Mucosa of rectum (tissue), 2 donors: Measurements from ENCODE around the gene MERTK.

Experiments
- H3K27ac ChIP-seq, 2 donors: one replicate each; pipeline ENCODE4 v1.7.0; 2013; ENCODE audit warnings: inconsistent platforms in 2 of 2, low read depth in 2 of 2, low read length in 2 of 2
- H3K27me3 ChIP-seq, 2 donors: one replicate each; pipeline ENCODE4 v1.7.0; 2013; ENCODE audit warnings: low read length in 2 of 2; ENCODE audit not compliant: control insufficient read depth in 2 of 2, insufficient read depth in 2 of 2
- H3K36me3 ChIP-seq, 2 donors: one replicate each; pipeline ENCODE4 v1.7.0; 2013; ENCODE audit warnings: low read length in 2 of 2; ENCODE audit not compliant: control insufficient read depth in 2 of 2, insufficient read depth in 2 of 2
- H3K4me1 ChIP-seq, 2 donors: one replicate each; pipeline ENCODE4 v1.7.0; 2013; ENCODE audit warnings: low read length in 2 of 2, mild to moderate bottlenecking in 1 of 2; ENCODE audit not compliant: control insufficient read depth in 2 of 2, insufficient read depth in 2 of 2
- H3K4me3 ChIP-seq, 2 donors: one replicate each; pipeline ENCODE4 v1.7.0; 2013; ENCODE audit warnings: low read length in 2 of 2
- H3K9ac ChIP-seq, 2 donors: one replicate each; pipeline ENCODE4 v1.7.0; 2013; ENCODE audit warnings: low read length in 2 of 2, low read depth in 1 of 2, mild to moderate bottlenecking in 1 of 2
- H3K9me3 ChIP-seq, 2 donors: one replicate each; pipeline ENCODE4 v1.7.0; 2013; ENCODE audit warnings: low read length in 2 of 2; ENCODE audit not compliant: control insufficient read depth in 2 of 2
- donor health status: healthy.
- donor health status: Normal muscosa, but diverticular disease.

Gene MERTK

GRCh38 chr2:112048887-112049286, 150.5 kb downstream of the MERTK start:
- peaks cover 14 to 19% of the 10 kb centered on the region in 2 donors for H3K4me1 ChIP-seq
- no peak overlapping the region for H3K4me3 ChIP-seq
- no peak overlapping the region for H3K27ac ChIP-seq
- no peaks in the 10 kb centered on the region for H3K36me3 ChIP-seq
- no peaks in the 10 kb centered on the region for H3K9me3 ChIP-seq
- H3K9ac ChIP-seq = no peak overlapping the region
- H3K27me3 ChIP-seq = no peaks in the 10 kb centered on the region

- peak overlapping the region in 1 of 2 donors; percentile 5 for H3K4me3 ChIP-seq
- no peaks in the 10 kb centered on the region for H3K36me3 ChIP-seq
- peak overlapping the region in 1 of 2 donors; percentile 52 for H3K27ac ChIP-seq
- no peaks in the 10 kb centered on the region for H3K9me3 ChIP-seq
- no peak overlapping the region for H3K9ac ChIP-seq
- H3K4me1 ChIP-seq = peaks cover 15 to 20% of the 10 kb centered on the region in 2 donors
- H3K27me3 ChIP-seq = no peaks in the 10 kb centered on the region
Observed at GRCh38 chr2:112050316-112050715, 151.9 kb downstream of the MERTK start.

- Histone ChIP-seq H3K36me3 (no peaks in the 10 kb centered on the region), H3K4me1 (peaks cover 29 to 40% of the 10 kb centered on the region in 2 donors)
Observed at GRCh38 chr2:112053917-112054846, 155.8 kb downstream of the MERTK start.

GRCh38 chr2:112054847-112055729, 156.7 kb downstream of the MERTK start, which contains the start of gene TMEM87B:
Gene TMEM87B (plus strand): TSS chr2:112055269. CDS start chr2:112055592, 323 bp downstream.
- peak within 1 kb of the TSS; percentile 97 to 99 for H3K27ac ChIP-seq
- no peaks in the 10 kb centered on the region for H3K9me3 ChIP-seq
- H3K36me3 ChIP-seq = no peaks in the 10 kb centered on the region
- H3K4me1 ChIP-seq = peaks cover 28 to 38% of the 10 kb centered on the region in 2 donors
- H3K27me3 ChIP-seq = no peaks in the 10 kb centered on the region
- H3K9ac ChIP-seq = peak within 1 kb of the TSS; percentile 94
- H3K4me3 ChIP-seq = peak within 1 kb of the TSS; percentile 92 to 93

More at GRCh38 chr2:112053917-112054846, 155.8 kb downstream of the MERTK start:
- no peaks in the 10 kb centered on the region for H3K27me3 ChIP-seq
- no peaks in the 10 kb centered on the region for H3K9me3 ChIP-seq
- peak overlapping the region; percentile 97 for H3K27ac ChIP-seq
- H3K4me3 ChIP-seq = peak overlapping the region; percentile 82 to 90
- H3K9ac ChIP-seq = peak overlapping the region; percentile 52 to 54

- Histone ChIP-seq H3K9ac (peak overlapping the region; percentile 94), H3K4me1 (peaks cover 24 to 32% of the 10 kb centered on the region in 2 donors)
Observed at GRCh38 chr2:112055730-112056625, 157.6 kb downstream of the MERTK start.

GRCh38 chr2:112056626-112056987, 158.2 kb downstream of the MERTK start:
- Histone ChIP-seq H3K27ac (peak overlapping the region; percentile 96 to 99), H3K36me3 (peaks cover 3 to 6% of the 10 kb centered on the region in 2 donors), H3K27me3 (no peaks in the 10 kb centered on the region), H3K9me3 (no peaks in the 10 kb centered on the region), H3K4me3 (peak overlapping the region; percentile 92 to 93), H3K4me1 (peaks cover 24 to 32% of the 10 kb centered on the region in 2 donors), H3K9ac (peak overlapping the region; percentile 94)

More at GRCh38 chr2:112055730-112056625, 157.6 kb downstream of the MERTK start:
- peak overlapping the region; percentile 96 to 99 for H3K27ac ChIP-seq
- H3K36me3 ChIP-seq = peaks cover 0 to 2% of the 10 kb centered on the region in 2 donors
- no peaks in the 10 kb centered on the region for H3K27me3 ChIP-seq
- H3K9me3 ChIP-seq = no peaks in the 10 kb centered on the region
- H3K4me3 ChIP-seq = peak overlapping the region; percentile 92 to 93

GRCh38 chr2:112059671-112060070, 161.3 kb downstream of the MERTK start:
- Histone ChIP-seq H3K27me3 (no peaks in the 10 kb centered on the region), H3K36me3 (peaks cover 26 to 29% of the 10 kb centered on the region in 2 donors), H3K4me1 (peaks cover 18 to 25% of the 10 kb centered on the region in 2 donors), H3K27ac (peak overlapping the region; percentile 3 to 7), H3K9ac (no peak overlapping the region), H3K9me3 (no peaks in the 10 kb centered on the region), H3K4me3 (no peak overlapping the region)

GRCh38 chr2:112061299-112061698, 162.9 kb downstream of the MERTK start:
- H3K9me3 ChIP-seq = no peaks in the 10 kb centered on the region
- H3K27ac ChIP-seq = no peak overlapping the region
- H3K36me3 ChIP-seq = peaks cover 36 to 38% of the 10 kb centered on the region in 2 donors
- peaks cover 18 to 24% of the 10 kb centered on the region in 2 donors for H3K4me1 ChIP-seq
- H3K27me3 ChIP-seq = no peaks in the 10 kb centered on the region
- H3K4me3 ChIP-seq = no peak overlapping the region
- no peak overlapping the region for H3K9ac ChIP-seq

- Histone ChIP-seq H3K9ac (no peak overlapping the region), H3K4me3 (no peak overlapping the region), H3K4me1 (peaks cover 13 to 18% of the 10 kb centered on the region in 2 donors), H3K27ac (no peak overlapping the region), H3K27me3 (no peaks in the 10 kb centered on the region), H3K9me3 (no peaks in the 10 kb centered on the region), H3K36me3 (peaks cover 39 to 42% of the 10 kb centered on the region in 2 donors)
Observed at GRCh38 chr2:112061840-112062239, 163.4 kb downstream of the MERTK start.
